GM06990 (cell line): ENCODE measurements around the gene ACTR2.
"Not testable (repeated sequence)": the region's sequence is repeated elsewhere in the genome, so short reads cannot be mapped to it uniquely, and the experiment has no call there.

Experiments
- DNase-seq: peaks from one replicate; pipeline ENCODE4 v3.0.0-alpha.2; 2011; ENCODE audit not compliant: insufficient read length; ENCODE audit errors: extremely low read depth
- H3K27me3 ChIP-seq: replicated peaks from 2 replicates; pipeline ENCODE4 v1.6.0; 2011; ENCODE audit warnings: low read length; ENCODE audit not compliant: control insufficient read depth, insufficient read depth
- H3K36me3 ChIP-seq: 2 replicates; pipeline ENCODE4 v1.5.1; 2011; ENCODE audit warnings: low read length; ENCODE audit not compliant: control insufficient read depth, insufficient read depth
- H3K4me3 ChIP-seq: replicated peaks from 2 replicates; pipeline ENCODE4 v1.5.1; 2011; ENCODE audit warnings: low read depth, mild to moderate bottlenecking, control low read depth, low read length
- TF ChIP-seq, protein P1 (sequence below): IDR thresholded peaks from 2 replicates; pipeline ENCODE4 v1.5.1; 2011; ENCODE audit warnings: low read length, control low read depth, mild to moderate bottlenecking, inconsistent platforms; ENCODE audit not compliant: insufficient read depth, poor library complexity, severe bottlenecking

Gene ACTR2

DNA sequence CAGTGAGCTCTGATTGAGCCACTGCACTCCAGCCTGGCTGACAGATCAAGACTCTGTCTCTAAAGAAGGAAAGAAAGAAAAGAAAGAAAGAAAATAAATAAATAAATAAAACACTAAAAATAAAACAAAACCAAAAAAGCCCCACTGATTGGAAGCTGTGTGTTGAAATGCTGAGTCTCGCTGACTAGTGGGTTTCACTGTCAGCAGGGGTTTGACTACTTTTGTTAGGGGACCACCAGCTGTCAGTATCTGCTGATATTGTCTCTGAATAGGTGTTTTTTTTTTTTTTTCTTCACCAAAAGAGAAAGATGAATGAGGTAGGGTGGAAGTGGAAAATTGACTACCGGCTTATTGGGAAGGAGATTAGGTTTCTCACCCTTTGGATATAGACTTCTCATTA, 12.8 kb upstream of the ACTR2 start:
- no peak for DNase-seq
- Histone ChIP-seq H3K27me3 (no peaks in the 10 kb centered on the region), H3K36me3 (no peaks in the 10 kb centered on the region; the same call in 1 of the 2 replicates), H3K4me3 (no peak overlapping the region)
- TF ChIP-seq, protein P1, sequence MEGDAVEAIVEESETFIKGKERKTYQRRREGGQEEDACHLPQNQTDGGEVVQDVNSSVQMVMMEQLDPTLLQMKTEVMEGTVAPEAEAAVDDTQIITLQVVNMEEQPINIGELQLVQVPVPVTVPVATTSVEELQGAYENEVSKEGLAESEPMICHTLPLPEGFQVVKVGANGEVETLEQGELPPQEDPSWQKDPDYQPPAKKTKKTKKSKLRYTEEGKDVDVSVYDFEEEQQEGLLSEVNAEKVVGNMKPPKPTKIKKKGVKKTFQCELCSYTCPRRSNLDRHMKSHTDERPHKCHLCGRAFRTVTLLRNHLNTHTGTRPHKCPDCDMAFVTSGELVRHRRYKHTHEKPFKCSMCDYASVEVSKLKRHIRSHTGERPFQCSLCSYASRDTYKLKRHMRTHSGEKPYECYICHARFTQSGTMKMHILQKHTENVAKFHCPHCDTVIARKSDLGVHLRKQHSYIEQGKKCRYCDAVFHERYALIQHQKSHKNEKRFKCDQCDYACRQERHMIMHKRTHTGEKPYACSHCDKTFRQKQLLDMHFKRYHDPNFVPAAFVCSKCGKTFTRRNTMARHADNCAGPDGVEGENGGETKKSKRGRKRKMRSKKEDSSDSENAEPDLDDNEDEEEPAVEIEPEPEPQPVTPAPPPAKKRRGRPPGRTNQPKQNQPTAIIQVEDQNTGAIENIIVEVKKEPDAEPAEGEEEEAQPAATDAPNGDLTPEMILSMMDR, result no peak

- no peak overlapping the region for H3K4me3 ChIP-seq
- DNase-seq, result no peak
- H3K27me3 ChIP-seq, result no peaks in the 10 kb centered on the region
- no peaks in the 10 kb centered on the region; the same call in 1 of the 2 replicates for H3K36me3 ChIP-seq
- TF ChIP-seq, protein P1, result no peak
Observed at GRCh38 chr2:65215946-65216345, 11.7 kb upstream of the ACTR2 start.

DNA sequence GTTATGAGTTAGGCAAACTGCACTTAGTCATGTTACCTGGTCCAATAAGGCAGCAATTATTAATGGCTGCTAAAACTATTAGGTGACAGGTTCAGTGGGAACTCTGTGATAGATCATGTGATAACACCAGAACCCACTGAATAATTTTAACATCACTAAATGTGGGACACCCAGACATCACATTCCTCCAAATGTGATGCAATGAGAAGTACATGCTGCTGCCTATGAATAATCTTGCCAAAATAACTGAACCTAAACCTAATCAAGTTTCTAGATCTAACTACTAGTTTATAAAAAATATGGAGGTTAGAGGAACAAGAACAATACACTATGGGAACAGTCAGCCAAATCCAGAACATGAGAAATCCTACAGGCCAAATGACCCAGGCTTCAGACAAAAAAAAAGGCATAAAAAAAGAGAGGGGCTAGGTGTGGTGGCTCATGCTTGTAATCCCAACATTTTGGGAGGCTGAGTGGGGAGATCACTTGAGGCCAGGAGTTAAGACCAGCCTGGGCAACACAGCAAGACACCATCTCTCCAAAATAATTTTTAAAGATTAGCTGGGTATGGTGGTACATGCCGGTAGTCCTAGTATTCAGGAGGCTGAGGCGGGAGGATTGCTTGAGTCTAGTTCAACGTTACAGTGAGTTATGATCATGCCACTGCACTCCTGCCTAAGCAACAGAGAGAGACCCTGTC, 7.0 kb upstream of the ACTR2 start:
- Histone ChIP-seq H3K27me3 (no peaks in the 10 kb centered on the region), H3K4me3 (no peak overlapping the region), H3K36me3 (no peaks in the 10 kb centered on the region; the same call in 1 of the 2 replicates)
- no peak for DNase-seq
- TF ChIP-seq, protein P1, result no peak

DNA sequence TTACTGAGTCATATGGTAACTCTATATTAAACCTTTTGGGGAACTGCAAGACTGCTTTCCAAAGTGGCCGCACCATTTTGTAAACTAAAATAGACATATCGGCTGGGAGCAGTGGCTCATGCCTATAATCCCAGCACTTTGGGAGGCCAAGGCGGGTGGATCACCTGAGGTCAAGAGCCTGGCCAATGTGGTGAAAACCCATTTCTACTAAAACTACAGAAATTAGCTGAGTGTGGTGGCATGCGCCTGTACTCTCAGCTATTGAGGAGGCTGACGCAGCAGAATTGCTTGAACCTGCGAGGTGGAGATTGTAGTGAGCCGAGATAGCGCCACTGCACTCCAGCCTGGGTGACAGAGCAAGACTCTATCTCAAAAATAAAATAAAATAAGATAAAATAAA, 6.4 kb upstream of the ACTR2 start:
- H3K36me3 ChIP-seq, H3K4me3 ChIP-seq, H3K27me3 ChIP-seq, DNase-seq: not testable (repeated sequence)

- Histone ChIP-seq H3K4me3 (peak overlapping the region; percentile 96), H3K36me3 (no peaks in the 10 kb centered on the region), H3K27me3 (no peaks in the 10 kb centered on the region)
- no peak for DNase-seq
- TF ChIP-seq, protein P1, result no peak
Observed at GRCh38 chr2:65227020-65227455, 593 bp upstream of the ACTR2 start.

DNA sequence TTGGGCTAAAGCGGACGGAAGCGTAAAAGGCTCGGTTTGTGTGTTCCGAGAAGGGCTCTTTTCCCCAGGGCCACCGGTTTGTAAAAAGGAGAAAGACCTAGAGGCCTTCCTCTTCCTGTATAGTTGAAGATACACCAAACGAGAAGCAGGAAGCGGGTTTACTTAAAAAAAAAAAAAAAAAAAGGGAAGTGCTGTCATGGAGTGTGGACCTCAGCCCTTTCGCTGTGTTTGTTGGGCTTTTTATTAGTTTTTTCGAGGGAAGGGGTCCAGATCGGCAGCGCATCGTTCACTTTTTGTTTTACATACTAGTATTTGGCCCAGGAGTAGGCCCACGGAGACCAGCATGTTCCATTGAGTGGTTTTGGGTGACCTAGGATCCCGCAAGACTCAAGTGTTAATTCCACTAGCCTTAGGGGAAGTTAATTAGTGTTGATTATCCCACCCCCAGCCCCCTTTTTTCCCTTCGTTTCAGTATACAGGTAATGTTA, 676 bp downstream of the ACTR2 start:
- TF ChIP-seq, protein P1, result no peak
- H3K27me3 ChIP-seq, result no peaks in the 10 kb centered on the region
- H3K36me3 ChIP-seq, result no peaks in the 10 kb centered on the region; the same call in 1 of the 2 replicates
- peak overlapping the region; percentile 96 for H3K4me3 ChIP-seq
- peak; percentile 83 for DNase-seq
